ENCODE data around the gene MRPL42.
"Not testable (repeated sequence)": the region's sequence is repeated elsewhere in the genome, so short reads cannot be mapped to it uniquely, and the experiment has no call there.

MRPL42 gene

DNA sequence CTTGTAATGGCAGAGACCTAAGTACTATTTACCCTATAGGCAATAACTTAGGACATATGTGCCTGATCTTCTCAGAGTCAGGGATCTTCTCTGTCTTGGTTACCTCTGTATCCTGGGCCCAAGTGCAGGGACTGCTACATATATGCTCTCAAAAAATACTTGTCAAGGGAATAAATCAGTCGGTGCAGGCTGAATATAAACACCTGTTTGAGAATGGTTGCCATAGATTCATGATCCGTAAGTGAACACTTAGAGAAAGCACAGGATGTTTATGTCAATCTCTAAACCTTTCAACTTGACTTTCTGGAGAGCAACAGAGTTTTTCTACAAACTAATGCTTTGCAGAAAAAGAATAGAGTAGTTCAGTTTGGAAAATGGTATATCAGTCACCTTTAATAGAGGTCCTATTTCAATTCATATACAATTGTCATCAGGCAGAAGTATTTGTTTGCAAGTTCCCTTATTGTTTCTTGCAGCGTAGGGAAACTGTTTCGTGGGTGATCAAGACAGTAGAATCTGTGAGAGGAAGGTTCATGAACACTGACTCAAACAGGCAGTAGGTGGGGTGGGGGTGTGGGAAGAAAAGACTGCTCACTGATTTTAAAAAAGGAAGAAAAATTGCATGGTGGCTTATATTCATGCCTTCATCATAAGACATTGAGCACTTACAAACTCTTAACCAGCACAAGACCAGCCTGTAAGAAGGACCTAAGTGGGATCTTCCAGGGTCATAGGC lies 19.6 kb upstream of the MRPL42 start:
- no peak for DNase-seq

DNA sequence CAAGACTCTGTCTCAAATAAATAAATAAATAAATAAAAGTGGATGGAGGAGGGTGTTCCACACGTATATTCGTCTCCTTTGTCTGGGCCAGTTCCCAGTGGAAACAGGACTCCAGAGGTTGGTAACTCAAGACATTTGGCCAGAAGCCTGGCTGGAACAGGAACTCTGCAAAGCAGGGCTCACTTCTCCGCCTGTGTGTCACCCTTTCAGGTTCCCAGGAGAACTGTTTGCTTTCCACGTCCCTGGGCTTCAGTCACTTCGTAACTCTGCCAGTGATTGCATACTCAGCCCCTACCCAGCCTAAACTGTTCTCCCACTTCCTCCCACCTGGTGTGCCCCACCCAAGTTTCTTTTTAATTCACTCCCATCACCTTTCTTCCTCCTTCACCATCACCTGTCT lies 18.5 kb upstream of the MRPL42 start:
- no peak for DNase-seq

DNA sequence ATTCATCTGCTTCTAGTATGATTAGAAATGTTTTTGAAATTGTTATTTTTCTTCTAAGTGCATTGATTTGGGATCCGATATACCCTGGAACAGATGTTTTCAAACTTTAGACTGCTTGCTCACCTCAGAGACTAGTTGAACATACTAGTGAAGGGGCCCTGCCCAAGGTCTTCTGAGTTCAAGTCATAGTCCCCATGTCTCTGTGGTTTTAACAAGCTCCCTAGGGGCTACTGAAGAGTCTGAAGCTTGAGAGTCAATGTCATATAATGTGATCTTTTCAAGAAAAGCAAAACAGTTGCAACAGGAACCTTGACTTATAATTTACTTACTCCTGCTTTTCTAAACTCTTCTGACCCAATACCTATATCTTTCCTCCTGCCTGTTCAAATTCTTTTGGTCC lies 18.0 kb upstream of the MRPL42 start:
- no peak for DNase-seq

DNA sequence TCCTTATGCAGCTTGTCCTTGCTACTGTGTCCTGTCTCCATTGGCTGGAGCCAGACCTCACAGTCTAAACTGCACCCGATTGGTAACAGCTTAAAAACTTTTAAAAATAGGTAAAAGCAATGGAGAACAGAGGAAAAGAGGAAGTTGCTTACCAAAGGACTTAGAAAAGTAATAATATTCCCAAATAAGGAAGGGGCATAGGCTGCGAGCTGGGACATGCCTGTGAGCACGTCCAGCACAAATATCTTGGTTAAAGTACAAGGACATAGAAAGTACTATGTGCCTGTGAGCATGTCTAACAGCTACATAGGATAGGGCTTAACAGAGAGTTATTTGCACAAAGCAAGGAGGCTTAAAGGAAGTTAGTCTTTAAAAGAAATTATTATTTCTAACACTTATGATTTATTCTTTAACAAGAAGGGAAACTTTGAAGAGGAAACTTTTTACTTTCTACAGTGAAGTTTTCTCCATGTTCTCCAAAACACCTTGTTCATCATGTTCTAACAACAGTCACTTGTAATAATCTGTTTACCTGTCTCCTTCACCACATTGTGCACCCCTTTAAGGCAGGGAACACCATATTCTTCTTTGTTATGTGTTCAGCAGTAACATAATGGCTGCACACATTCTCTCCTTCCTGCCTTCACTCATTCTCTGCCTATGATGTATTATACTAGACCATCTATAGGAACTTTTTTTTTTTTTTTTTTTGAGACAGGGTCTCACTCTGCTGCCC lies 15.7 kb upstream of the MRPL42 start:
- no peak for DNase-seq

DNA sequence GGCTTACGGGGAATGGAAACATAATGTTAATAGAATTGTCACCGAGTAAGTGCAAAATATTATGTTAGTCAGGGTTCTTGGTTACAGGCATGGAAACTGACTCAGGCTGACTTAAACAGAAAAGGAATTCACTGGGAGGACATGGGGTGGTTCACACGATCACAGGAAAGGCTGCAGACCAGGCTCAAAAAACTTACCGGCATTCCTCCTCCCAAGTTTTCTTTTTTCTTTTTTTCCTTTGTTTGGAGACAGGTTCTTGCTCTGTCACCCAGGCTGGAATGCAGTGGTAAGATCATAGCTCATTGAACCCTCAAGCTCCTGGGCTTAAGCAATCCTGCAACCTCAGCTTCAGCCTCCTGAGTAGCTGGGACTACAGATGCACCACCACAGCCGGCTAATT lies 13.7 kb upstream of the MRPL42 start:
- no peak for DNase-seq

DNA sequence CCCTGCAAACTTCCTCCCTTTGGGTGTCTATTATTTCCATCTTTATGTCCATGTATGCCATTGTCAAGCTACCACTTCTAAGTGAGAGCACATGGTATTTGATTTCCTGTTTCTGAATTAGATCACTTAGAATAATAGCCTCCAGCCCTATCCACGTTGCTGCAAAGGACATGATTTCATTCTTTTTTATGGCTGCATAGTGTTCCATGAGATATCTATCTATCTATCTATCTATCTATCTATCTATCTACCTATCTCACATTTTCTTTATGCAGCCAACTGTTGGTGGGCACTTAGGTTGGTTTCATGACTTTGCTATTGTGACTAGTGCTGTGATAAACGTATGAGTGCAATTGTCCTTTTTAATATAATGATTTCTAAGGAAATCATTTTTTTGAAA lies 11.2 kb upstream of the MRPL42 start:
- no peak for DNase-seq

DNA sequence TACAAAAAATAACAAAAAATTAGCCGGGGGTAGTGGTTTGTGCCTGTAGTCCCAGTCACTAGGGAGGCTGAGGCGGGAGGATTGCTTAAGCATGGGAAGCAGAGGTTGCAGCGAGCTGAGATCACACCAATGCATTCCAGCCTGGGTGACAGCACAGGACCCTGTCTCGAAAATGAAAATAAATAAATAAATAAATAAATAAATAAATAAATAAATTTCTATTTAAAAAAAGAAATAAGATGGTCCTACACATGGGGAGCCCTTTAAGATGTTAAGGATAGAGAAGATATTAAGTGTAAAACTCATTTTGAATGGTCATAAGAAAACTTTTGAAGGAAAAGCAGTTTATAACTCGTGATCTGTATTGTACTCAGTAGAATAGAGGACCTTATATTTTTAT lies 8.2 kb upstream of the MRPL42 start:
- no peak for DNase-seq

DNA sequence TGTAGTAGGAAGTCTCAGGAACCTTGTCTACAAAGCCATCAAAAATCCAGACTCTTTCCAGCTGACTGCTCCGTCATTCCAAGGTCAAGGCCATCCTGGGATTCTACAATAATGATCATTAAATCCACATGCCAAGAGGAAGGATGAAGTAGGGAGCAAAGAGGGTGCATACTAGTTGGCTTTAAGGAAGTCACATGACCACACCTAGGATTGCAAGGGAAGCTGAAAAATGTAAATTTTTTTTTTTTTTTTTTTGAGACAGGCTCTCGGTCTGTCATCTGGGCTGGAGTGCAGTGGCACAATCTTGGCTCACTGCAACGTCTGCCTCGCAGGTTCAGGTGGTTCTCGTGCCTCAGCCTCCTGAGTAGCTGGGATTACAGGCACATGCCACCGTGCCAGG lies 7.3 kb upstream of the MRPL42 start:
- no peak for DNase-seq

DNA sequence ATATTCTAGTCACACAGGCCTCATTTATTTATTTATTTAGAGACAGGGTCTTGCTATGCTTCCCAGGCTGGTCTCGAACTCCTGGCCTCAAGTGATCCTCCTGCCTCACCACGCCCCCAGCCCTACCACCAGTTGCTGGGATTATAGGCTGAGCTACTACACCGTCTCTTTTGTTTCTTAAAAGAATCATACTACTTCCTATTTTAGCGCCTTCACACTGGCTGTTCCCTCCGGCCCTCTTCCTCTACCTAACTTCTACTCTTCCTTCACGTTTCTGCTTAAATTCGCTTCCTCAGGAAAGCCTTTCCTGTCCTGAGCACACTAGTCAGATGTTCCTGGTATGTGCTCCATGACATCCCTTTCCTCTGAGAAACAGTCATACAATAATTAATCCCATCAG lies 6.4 kb upstream of the MRPL42 start:
- DNase-seq, result no peak

DNA sequence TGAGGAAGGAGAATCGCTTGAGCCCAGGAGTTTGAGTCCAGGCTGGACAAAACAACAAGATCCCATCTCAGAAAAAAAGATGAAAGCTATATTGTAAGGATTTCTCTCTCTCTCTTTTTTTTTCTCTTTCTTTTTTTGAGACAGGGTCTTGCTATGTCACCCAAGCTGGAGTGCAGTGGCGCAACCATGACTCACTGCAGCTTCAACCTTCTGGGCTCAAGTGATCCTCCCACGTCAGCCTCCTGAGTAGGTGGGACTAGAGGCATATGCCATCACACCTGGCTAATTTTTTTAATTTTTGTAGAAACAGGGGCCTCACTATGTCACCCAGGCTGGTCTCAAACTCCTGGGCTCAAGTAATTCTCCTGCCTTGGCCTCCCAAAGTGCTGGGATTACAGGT lies 5.8 kb upstream of the MRPL42 start:
- no peak for DNase-seq

DNA sequence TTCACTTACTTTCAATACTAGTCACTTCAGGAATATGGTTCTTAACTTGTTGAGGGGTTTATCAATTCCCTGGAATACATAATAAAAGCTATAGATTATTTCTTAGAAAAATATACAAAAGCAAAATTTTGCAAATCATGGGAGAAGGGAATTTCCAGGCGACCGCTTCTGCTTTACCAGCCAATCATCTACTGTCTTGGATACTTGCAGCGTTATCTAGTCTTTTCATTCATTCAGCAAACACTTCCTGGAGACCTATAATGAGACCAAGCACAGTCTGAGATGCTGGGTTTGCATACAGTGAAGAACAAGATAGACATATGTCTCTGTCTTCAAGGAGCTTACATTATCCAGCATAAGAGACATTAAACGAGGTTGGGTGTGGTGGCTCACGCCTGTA lies 1.5 kb upstream of the MRPL42 start:
- no peak for DNase-seq

DNA sequence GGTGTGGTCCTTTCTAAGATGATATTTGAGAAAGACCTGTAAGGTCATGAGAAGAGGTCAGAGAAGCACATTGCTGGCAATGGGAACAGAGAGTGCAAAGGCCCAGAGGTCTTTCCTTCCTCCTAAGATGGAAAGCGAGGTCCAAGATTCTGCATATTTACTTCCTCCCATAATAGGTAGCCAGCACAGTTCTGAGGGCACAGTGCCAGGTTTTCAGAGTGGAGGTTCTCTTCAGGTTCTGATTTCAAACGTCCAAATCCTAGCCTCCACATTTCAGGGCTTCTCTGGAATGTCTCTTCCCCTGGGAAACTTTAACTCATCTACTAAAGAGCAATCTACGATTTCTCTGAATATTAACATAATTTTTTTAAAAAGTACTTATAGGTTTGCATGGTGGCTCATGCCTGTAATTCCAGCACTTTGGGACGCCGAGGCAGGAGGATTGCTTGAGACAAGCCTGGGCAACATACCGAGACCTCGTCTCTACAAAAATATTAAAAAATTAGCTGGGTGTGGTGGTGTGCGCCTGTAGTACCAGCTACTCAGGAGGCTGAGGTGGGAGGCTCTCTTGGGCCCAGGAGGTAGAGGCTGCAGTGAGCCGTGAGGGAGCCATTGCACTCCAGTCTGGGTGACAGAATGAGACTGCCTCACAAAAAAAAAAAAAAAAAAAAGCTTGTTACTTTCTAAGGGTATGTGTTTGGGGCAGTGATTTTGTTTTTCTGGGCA lies 526 bp upstream of the MRPL42 start:
- DNase-seq, result no peak

DNA sequence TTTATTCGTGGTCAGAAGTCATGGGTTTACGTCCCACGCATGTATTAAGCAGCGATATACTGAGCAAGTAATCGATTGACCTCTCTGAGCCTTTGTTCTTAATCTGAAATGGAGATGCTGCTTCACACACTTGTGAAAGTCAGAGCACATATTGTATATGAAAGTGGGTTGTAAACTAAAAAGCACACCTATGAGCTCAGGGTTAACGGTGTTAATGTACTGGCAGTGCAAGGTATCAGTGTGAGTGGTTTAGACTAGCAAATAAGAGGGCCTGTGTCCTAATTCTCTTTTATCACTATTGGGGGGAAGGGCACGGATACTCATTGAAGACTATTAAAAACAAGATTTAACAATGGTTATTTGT lies 676 bp downstream of the MRPL42 start:
- no peak for DNase-seq

DNA sequence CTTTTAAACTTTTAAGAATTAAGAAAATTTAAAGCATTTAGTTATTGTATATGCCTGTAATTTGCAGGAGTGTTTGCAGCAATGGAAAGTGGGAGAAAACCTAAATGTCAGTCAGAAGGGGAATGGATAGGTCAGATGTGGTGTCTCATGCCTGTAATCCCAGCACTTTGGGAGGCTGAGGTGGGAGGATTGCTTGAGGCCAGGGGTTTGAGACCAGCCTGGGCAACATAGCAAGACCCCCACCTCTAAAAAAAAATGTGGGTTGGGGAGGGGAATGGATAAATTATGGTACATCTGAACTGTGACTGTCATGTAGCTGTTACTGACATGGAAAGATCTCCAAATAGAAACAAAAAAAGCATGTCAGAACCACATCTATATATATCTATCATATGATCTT lies 2.1 kb downstream of the MRPL42 start:
- no peak for DNase-seq

DNA sequence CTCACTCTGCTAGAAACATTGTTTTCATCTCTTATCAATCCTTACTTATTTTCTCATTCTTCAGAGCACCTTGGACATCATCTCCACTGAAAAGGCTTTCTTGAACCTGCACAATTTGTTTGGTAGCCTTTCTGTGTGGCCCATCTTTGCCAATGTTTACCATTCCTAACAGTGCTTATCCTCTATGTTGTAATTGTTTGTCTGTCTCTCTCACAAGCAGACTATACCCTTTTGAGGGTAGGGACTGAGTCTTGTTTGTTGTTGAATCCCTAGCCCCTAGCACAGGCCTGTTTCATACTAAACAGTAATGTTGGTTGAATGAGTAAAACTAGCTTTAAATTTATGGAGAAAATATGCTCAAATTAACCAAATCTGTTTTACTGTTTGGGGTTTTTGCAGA lies 9.2 kb downstream of the MRPL42 start:
- DNase-seq, result no peak

DNA sequence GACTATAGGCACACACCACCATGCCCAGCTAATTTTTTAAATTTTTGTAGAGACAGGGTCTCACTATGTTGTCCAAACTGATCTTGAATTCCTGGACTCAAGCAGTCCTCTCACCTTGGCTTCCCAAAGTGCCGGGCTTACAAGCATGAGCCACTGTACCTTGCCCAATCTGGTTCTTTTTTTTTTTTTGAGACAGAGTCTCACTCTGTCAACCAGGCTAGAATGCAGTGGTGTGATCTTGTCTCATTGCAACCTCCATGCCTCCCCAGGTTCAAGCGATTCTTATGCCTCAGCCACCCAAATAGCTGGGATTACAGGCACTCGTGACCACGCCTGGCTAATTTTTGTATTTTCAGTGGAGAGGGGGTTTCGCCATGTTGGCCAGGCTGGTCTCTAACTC lies 15.4 kb downstream of the MRPL42 start:
- DNase-seq, result no peak

DNA sequence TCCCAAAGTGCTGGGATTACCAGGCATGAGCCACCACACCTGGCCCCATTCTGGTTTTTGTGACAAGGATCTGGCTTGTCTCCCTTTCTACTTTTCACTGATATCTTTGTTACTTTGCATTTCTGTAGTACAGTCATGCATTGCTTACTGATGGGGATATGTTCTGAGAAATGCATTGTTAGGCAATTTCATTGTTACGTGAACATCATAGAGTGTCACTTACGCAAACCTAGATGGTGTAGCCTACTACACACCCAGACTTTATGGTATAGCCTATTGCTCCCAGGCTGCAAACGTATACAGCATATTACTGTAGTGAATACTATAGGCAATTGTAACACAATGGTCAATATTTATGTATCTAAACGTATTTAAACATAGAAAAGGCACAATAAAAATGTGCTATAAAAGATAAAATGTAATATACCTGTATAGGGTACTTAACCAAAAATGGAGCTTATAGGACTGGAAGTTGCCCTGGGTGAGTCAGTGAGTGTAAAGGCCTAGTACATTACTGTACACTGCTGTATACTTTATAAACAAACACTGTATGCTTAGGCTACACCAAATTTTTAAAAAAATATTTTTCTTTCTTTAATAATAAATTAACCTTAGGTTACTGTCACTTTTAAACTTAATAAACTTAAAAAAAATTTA lies 16.0 kb downstream of the MRPL42 start:
- DNase-seq, result no peak

DNA sequence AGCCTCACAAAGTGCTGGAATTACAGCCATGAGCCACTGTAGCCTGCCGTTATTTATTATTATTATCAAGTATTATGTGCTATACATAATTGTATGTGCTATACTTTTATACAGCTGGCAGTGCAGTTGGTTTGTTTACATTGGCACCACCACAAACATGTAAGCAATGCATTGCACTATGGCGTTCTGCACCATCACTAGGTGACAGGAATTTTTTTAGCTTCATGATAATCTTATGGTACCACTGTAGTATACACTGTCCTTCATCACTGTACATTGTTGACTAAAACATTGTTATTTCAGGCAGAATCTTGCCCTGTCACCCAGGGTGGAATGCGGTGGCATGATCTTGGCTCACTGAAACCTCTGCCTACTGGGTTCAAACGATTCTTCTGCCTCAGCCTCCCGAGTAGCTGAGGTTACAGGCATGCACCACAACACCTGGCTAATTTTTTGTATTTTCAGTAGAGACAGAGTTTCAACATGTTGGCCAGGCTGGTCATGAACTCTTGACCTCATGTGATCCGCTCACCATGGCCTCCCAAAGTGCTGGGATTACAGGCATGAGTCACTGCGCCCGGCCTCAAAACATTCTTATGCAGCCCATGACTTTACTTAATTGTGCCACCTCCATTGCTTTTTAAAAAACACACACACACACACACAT lies 17.1 kb downstream of the MRPL42 start:
- DNase-seq, result no peak

DNA sequence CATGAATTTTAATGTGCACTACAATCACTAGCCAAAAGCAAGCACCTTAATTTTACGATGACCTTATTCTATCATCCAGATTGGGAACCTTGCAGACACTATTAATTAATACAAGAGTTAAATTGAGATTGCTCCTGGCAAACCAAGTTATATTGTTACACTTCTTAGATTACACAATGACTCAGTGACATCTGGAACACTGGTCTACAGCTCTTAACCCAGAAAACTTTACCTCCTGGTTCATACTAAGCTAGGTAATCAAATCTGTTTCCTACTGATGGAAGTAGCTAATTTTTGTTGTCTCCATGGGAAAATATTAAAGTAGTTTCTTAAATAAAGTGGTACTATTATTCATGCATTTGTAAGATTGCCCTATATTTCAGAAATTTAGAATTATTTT lies 25.5 kb downstream of the MRPL42 start:
- not testable (repeated sequence) for DNase-seq

DNA sequence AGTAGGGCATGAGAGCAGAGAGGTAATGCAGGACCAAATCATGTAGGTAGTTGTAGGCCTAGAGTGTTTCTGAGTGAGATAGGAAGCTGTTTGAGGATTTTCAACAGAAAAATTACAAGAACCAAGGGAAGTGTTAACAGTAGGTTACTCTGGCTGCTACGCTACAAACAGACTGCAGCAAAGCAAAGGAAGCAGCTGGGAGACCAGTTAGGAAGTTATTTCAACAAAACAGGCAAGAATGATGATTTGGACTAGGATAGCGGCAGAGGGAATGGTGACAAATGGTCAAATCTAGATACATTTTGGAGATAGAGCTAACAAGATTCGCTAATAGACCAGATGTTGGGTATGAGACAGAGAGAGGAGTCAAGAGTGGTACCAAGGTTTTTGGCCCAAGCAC lies 26.8 kb downstream of the MRPL42 start:
- no peak for DNase-seq

DNA sequence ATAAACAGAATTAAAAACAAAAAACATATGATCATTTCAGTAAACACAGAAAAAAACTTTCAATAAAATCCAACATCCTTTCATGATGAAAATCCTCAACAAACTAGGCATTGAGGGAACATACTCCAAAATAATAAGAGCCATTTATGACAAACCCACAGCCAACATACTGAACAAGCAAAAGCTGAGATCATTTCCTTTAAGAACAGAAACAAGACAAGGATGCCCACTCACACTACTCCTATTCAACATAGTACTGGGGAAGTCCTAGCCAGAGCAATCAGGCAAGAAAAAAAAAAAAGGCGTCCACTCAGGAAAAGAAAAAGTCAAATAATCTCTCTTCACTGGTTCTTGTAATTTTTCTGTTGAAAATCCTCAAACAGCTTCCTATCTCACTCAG lies 30.1 kb downstream of the MRPL42 start:
- no peak for DNase-seq

DNA sequence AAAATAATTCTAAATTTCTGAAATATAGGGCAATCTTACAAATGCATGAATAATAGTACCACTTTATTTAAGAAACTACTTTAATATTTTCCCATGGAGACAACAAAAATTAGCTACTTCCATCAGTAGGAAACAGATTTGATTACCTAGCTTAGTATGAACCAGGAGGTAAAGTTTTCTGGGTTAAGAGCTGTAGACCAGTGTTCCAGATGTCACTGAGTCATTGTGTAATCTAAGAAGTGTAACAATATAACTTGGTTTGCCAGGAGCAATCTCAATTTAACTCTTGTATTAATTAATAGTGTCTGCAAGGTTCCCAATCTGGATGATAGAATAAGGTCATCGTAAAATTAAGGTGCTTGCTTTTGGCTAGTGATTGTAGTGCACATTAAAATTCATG lies 31.5 kb downstream of the MRPL42 start:
- not testable (repeated sequence) for DNase-seq

DNA sequence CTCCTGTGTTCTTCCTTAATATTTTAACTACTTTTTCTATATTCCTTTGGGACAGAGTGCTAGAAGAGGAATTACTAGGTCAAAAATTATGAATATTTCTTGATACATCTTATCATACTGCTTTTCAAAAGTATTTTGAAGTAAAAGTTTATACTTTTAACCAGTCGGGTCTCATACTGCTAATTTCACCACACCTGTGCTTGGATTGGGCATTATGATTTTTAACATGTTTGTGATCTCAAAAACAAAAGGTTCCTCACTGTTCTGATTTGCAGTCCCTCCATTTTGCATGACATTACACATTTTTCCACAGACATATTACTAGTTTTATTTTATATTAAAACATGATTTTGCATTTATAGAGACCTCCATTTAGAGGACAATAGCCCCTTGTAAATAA lies 32.9 kb downstream of the MRPL42 start:
- DNase-seq, result no peak

Data from activated CD4-positive, alpha-beta T cell treated with anti-CD3 and anti-CD28 coated beads, Interleukin-2, amount 50 U/mL, for 1 hour (primary cell).